ENCODE data around the gene TPM4.

The TPM4 gene

GRCh38 chr19:16041299-16041990 lies 34.9 kb upstream of the TPM4 start:
- FAIRE-seq = no peak
- peak; percentile 92 for DNase-seq (ENCODE audit: insufficient read length, low spot score)

DNA sequence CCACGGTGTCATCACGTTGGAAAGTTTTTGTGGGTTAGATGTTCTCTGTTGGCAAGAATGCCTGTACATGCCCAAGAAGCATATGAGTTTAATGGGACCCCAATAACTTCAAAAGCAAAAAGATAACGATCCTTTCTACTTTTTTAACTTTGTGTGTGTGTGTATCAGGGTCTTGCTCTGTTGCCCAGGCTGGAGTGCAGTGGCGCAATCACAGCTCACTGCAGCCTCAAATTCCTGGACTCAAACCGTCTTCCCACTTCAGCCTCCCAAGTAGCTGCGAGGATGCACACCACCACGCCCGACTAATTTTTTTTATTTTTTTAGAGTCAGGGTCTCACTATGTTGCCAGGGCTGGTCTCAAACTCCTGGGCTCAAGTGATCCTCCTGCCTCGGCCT lies 34.3 kb upstream of the TPM4 start:
- DNase-seq (ENCODE audit: insufficient read length, low spot score) (no peak), FAIRE-seq (no peak)

- DNase-seq (ENCODE audit: insufficient read length, low spot score) (no peak), FAIRE-seq (no peak)
Observed at GRCh38 chr19:16042533-16043085, 33.7 kb upstream of the TPM4 start.

- peak; percentile 59 for FAIRE-seq
Observed at GRCh38 chr19:16043156-16043757, 33.0 kb upstream of the TPM4 start.

DNA sequence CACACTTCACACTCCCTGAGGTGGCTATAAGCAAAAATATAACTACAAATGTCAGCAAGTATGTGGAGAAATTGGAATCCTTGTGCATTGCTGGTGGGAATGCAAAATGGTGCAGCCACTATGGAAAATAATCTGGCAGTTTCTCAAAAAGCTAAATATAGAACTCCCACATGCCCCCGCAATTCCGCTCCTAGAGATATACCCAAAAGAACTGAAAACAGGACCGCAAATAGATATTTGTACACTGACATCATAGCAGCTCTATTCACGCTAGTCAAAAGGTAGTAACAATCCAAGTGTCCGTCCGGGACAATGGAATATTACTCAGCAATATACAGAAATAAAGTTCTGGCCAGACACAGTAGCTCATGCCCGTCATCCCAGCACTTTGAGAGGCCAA lies 31.5 kb upstream of the TPM4 start:
- FAIRE-seq = no peak
- no peak for DNase-seq (ENCODE audit: insufficient read length, low spot score)

More at GRCh38 chr19:16043156-16043757, 33.0 kb upstream of the TPM4 start:
- DNase-seq (ENCODE audit: insufficient read length, low spot score) = no peak

GRCh38 chr19:16045171-16045570 lies 31.1 kb upstream of the TPM4 start:
- FAIRE-seq (no peak), DNase-seq (ENCODE audit: insufficient read length, low spot score) (no peak)

DNA sequence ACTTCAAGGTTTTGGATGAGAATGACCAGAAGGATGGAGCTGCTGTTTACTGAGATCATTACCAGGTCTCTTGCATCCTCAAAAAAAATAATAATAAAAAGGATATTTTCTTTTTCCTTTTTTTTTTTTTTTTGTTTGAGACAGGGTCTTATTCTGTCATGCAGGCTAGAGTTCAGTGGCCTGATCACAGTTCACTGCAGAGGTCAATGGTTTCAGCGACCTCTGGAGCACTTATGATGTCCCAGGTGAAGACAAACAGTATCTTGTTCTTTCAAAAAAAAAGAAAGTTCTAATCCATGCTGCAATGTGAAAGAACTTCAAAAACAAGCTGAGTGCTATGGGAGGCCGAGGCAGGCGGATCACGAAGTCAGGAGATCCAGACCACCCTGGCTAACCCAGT lies 30.4 kb upstream of the TPM4 start:
- FAIRE-seq (no peak), DNase-seq (ENCODE audit: insufficient read length, low spot score) (no peak)

GRCh38 chr19:16048583-16048982 lies 27.7 kb upstream of the TPM4 start:
- no peak for DNase-seq (ENCODE audit: insufficient read length, low spot score)
- FAIRE-seq = no peak

DNA sequence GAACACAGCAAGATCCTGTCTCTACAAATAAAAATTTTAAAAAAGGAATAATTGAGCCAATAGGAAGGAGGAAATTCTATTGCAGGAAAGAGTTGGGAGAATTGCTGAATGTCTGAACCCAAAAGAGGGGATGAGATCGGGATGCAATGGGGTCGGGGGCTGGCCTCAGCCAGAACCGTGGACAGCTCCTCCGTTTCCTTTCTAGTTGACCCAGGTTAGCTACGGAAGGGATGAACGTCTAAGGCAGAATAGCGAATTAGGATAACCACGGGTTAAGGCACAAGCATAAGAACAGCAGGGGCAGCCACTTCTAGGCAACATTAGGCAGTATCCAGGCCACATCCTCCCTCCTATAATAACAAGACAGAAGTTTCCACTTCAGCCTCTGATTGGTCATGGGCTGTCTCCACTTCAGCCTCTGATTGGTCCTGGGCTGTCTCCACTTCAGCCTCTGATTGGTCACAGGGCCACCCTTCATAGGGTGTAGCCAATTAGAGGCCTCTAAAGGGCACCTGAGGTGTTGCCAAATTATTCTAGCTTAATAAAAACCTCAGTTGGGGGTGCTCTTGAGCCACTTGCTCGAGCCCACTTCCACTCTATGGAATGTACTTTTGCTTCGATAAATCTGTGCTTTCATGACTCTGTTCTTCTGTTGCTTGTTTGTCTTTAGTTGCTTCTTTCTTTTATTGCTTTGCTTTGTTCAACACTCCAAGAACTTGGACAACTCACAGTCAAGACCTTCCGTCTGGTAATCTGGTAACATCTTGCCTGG lies 24.9 kb upstream of the TPM4 start:
- DNase-seq (ENCODE audit: insufficient read length, low spot score) = no peak
- FAIRE-seq = no peak

DNA sequence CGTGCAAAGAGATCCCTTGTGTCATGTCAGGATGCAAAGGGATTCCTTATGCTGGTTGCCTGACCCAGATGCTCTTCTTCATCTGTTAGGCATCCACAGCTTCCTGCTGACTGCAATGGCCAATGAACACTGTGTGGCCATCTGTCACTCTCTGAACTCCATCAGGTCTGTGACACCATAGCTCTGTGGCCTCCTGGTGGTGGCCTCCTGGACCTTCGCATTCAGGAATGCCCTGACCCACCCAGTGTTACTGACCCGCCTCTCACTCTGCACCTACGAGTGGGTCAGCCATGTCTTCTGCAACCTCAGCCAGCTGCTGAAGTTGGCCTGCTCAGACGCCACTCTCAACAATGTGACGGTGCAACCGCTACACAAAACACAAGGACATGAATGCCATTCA lies 23.9 kb upstream of the TPM4 start:
- FAIRE-seq (no peak), DNase-seq (ENCODE audit: insufficient read length, low spot score) (no peak)

- DNase-seq (ENCODE audit: insufficient read length, low spot score) (no peak), FAIRE-seq (no peak)
Observed at GRCh38 chr19:16057062-16057461, 19.2 kb upstream of the TPM4 start.

DNA sequence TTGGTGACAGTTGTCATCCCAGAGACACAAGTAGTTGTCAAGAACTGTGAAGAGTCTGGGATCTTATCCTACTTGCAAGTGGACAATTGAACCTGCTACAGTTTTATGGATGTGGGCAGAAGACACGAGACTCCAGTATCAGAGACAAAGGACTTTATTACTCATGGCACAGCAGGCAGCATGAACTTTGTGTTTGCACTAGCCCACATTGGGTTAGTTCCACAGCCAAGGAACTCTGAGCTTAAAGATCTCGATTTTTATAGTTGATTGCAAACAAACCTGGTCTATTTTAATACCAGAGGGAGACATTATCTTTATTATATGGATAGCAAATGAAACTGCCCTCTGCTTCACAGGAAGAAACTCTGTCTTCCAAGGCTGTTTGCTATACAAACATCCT lies 16.0 kb upstream of the TPM4 start:
- no peak for DNase-seq (ENCODE audit: insufficient read length, low spot score)
- FAIRE-seq = no peak

DNA sequence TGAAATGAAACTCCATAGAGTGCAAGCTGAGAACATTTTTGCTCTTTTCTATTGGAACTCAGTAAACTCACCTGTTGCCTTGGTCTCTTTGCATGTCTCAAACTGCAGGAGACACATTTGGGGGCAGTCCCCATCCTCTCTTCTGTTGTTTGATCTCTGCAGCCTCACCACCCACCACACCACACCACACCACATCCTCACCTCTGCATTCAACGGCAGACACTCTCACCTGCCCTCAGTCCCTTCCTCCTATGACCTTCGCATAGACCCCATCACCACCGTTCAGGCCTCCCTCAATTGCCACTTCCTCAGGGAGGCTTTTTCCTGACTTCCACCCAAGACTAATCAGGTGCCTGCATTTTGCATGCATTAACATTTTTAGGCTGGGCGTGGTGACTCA lies 14.4 kb upstream of the TPM4 start:
- DNase-seq (ENCODE audit: insufficient read length, low spot score) (no peak), FAIRE-seq (no peak)

- peak; percentile 20 for FAIRE-seq
- no peak for DNase-seq (ENCODE audit: insufficient read length, low spot score)
Observed at GRCh38 chr19:16062789-16063188, 13.5 kb upstream of the TPM4 start.

- DNase-seq (ENCODE audit: insufficient read length, low spot score) (no peak), FAIRE-seq (no peak)
Observed at GRCh38 chr19:16064209-16064889, 11.9 kb upstream of the TPM4 start.

- FAIRE-seq (no peak), DNase-seq (ENCODE audit: insufficient read length, low spot score) (no peak)
Observed at GRCh38 chr19:16066611-16067104, 9.6 kb upstream of the TPM4 start.

DNA sequence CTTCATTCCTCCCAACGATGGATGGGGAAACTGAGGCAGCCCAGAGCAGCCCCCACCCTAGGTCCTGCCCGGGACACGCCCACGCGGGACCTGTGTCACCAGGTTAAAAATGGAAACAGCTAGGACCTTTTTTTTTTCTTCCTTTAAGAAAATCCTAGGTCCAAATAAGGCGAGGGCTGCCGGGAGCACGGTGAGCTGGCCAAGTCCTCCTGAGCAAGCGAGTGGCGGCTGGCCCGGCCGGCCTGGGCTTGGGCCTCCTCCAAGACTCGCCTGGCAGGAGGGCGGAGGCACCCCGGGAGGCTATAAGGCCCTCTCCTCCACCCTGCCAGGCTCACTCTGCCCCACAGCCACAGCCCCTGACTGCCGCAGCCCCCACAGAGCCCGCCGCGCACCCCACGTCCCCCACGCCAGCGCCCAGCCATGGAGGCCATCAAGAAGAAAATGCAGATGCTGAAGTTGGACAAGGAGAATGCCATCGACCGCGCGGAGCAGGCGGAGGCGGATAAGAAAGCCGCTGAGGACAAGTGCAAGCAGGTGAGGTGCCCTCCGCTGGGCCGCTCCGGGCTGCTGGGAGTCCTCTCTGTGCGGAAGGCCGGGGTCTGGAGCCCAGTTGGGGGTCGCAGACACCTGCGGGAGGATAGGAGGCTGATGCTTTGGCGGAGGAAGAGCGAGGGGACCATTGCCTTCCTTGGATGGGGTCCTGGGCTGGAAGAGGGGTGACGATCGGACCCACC lies 8.9 kb upstream of the TPM4 start:
- FAIRE-seq = no peak

DNA sequence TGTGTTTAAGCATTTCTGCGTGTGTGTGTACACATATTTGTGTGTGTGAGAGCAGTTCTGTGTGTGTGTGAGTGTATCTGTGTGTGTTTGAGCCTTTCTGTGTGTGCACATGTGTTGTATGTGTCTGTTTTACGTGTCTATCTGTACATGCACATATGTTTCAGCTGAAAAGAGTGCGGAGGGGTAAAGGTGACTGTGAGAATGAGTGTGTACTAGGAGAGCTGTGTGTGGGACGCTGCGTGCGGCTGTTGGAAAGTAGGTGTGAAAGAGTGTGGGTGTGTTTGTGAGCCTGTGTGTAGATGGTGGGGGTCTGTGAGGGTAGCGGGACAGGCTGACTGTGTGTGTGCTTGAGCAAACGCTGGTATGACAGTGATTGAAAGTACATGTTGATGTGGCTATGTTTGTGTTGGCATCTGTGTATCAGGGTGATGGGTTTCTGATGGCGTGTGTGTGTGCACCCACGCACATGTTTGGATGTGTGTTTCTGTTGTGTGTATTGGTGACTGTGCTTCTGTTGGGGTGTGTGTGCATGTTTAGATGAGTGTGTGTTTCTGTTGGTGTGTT lies 7.5 kb upstream of the TPM4 start:
- DNase-seq (ENCODE audit: insufficient read length, low spot score) (no peak), FAIRE-seq (peak; percentile 59)

More for the DNA sequence above, 8.9 kb upstream of the TPM4 start:
- no peak for DNase-seq (ENCODE audit: insufficient read length, low spot score)

DNA sequence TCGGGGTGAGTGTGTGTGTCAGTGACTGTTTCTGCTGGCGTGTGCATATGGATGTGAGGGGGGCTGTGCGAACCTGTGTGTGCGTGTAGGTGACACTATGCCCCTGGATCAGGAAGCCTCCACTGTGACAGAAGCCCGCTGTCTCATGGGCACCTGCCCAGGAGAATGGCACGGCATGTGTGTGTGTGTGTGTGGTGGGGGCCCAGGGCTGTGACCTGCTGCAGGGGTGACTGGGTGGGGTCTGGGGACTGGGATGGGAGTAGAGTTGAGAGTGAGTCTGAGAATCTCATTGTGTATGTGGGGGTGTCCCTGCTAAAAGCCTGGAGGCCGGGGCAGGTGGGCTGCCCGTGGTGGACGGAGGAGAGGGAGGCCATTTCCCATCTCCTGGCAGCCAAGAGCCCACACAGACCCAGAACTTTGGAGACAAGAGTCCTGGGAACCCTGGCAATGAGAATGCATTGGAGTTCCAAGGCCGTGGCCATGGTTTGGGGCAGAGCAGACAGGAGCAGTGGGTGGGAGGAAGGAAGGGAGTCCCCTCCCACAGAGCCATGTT lies 6.4 kb upstream of the TPM4 start:
- DNase-seq (ENCODE audit: insufficient read length, low spot score) = no peak
- FAIRE-seq = no peak
